Testis (tissue), 2 donors: ENCODE data around the gene TMEM114.
"Not testable (repeated sequence)": the region's sequence is repeated elsewhere in the genome, so short reads cannot be mapped to it uniquely, and the experiment has no call there.

Experiments
- POLR2A ChIP-seq: fragments of 450-650 bp; IDR thresholded peaks from one replicate; pipeline ENCODE4 v1.6.1; 2017; ENCODE audit warnings: antibody characterized with exemption, mild to moderate bottlenecking, moderate library complexity
- TF ChIP-seq, protein P1 (sequence below), 3 experiments: fragments of 450-650 bp in 2 of 3; fragments of 200-600 bp in 1 of 3; sonication (generic) in 1 of 3; IDR thresholded peaks; one replicate each; pipeline ENCODE4 v1.5.1; 2016 to 2019; ENCODE audit warnings: antibody characterized with exemption in 3 of 3, mild to moderate bottlenecking in 2 of 3, moderate library complexity in 1 of 3

DNA sequence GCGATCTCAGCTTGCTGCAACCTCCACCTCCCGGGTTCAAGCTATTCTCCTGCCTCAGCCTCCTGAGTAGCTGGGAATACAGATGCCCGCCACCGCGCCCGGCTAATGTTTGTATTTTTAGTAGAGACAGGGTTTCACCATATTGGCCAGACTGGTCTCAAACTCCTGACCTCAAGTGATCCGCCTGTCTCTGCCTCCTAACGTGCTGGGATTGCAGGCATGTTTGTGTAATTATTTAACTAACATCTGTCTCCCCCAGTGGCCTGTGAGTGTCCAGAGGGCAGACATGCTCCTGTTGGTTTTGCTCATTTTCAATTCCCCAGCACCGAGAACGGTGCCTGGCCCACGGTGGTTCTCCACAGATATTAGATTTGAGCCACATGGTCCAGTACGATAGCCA is 19.9 kb downstream of the TMEM114 start:
- TF ChIP-seq, protein P1, sequence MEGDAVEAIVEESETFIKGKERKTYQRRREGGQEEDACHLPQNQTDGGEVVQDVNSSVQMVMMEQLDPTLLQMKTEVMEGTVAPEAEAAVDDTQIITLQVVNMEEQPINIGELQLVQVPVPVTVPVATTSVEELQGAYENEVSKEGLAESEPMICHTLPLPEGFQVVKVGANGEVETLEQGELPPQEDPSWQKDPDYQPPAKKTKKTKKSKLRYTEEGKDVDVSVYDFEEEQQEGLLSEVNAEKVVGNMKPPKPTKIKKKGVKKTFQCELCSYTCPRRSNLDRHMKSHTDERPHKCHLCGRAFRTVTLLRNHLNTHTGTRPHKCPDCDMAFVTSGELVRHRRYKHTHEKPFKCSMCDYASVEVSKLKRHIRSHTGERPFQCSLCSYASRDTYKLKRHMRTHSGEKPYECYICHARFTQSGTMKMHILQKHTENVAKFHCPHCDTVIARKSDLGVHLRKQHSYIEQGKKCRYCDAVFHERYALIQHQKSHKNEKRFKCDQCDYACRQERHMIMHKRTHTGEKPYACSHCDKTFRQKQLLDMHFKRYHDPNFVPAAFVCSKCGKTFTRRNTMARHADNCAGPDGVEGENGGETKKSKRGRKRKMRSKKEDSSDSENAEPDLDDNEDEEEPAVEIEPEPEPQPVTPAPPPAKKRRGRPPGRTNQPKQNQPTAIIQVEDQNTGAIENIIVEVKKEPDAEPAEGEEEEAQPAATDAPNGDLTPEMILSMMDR (IDR thresholded peaks at IDR 0.05) = not testable (repeated sequence)
- TF ChIP-seq POLR2A = not testable (repeated sequence)
